GM12878 (cell line): Measurements from ENCODE around the gene MYBBP1A.

Source experiments
- RCOR1 ChIP-seq: conservative IDR thresholded peaks from 2 replicates; pipeline ENCODE4 v1.6.1; 2012; ENCODE audit warnings: low read depth, low read length, improper control_type of control experiment
- ZNF207 ChIP-seq: fragments of 450-650 bp; IDR thresholded peaks from 2 replicates; pipeline ENCODE4 v1.6.1; 2014; ENCODE audit warnings: antibody characterized with exemption, mild to moderate bottlenecking, borderline replicate concordance
- TF ChIP-seq, protein P1 (sequence below), 3 experiments: IDR thresholded peaks in 2 of 3; conservative IDR thresholded peaks in 1 of 3; 2 replicates each; pipeline ENCODE4 v1.5.1; 2011; ENCODE audit warnings: low read depth in 3 of 3, low read length in 3 of 3, mild to moderate bottlenecking in 3 of 3, control low read depth in 2 of 3, moderate library complexity in 2 of 3, inconsistent platforms in 1 of 3, mixed read lengths in 1 of 3; ENCODE audit not compliant: control insufficient read depth in 2 of 3, insufficient read depth in 1 of 3; ENCODE audit errors: extremely low read depth in 1 of 3

DNA sequence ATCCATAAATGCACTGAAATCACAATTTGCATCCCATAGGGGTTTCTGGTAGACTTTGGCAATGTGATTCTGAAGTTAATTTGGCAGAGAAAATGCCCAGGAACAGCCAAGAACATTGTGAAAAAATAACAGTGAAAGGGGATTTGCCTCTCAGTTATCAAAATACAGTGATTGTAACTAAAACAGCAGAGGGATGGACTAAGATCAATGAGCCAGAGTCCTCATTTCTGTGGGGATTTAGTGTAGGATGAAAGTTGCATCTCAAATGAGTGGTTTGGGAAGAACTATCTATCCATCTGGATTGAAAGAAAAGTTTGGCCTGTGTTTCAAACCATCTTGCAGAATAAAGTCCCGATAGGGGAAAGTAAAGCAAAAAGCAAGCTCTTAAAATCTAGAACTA is 28.1 kb downstream of the MYBBP1A start:
- TF ChIP-seq RCOR1 (no peak), ZNF207 (no peak)
- TF ChIP-seq, protein P1, sequence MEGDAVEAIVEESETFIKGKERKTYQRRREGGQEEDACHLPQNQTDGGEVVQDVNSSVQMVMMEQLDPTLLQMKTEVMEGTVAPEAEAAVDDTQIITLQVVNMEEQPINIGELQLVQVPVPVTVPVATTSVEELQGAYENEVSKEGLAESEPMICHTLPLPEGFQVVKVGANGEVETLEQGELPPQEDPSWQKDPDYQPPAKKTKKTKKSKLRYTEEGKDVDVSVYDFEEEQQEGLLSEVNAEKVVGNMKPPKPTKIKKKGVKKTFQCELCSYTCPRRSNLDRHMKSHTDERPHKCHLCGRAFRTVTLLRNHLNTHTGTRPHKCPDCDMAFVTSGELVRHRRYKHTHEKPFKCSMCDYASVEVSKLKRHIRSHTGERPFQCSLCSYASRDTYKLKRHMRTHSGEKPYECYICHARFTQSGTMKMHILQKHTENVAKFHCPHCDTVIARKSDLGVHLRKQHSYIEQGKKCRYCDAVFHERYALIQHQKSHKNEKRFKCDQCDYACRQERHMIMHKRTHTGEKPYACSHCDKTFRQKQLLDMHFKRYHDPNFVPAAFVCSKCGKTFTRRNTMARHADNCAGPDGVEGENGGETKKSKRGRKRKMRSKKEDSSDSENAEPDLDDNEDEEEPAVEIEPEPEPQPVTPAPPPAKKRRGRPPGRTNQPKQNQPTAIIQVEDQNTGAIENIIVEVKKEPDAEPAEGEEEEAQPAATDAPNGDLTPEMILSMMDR (IDR thresholded peaks at IDR 0.05 in 2 of 3, conservative IDR thresholded peaks at IDR 0.05 in 1 of 3; ENCODE audit: control insufficient read depth in 2 of 3, extremely low read depth in 1 of 3, insufficient read depth in 1 of 3, low read depth in 3 of 3, low read length in 3 of 3): no peak
